GM21825 (cell line): ENCODE measurements around the gene PDGFA.

Source experiments
- ATAC-seq: cut with Tn5 transposase; IDR thresholded peaks from one replicate; pipeline ENCODE4 v1.9.1; 2021; ENCODE audit warnings: mild to moderate bottlenecking, moderate library complexity; ENCODE audit not compliant: unreplicated experiment

Gene PDGFA

GRCh38 chr7:491958-492713 is 27.5 kb downstream of the PDGFA start:
- ATAC-seq = no peak

DNA sequence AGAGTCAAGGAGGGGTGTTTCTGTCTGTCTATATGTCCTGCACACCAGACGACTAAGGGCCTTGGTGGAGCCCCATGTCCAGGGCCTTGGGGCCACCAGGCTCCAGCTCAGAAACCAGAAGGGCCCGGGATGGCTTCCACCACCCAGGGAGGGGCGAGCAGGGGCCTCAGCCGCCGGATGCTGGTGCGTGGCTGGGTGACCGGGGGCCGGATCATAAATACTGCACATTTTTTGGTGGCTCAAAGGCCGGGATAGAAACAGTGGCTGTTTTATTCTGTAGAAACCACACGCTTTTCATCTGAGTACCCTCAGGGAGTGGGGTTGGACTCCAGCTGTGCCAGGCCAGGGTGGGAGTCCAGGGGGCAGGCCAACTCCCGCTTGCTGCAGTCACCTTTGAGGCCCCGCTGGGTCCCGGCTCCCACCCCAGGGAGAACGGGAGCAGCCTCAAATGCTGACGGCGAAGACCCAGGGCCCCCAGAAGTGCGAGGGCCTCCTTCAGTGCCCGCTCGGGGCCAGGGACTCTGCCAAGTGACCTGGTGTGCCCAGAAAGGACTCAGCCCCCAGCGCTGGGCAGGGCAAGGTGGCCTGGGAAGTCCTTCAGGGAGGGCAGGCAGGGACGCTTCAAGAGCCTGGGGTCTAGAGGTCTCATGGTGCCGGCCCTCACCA is 28.2 kb downstream of the PDGFA start:
- no peak for ATAC-seq

GRCh38 chr7:490461-491291 is 29.0 kb downstream of the PDGFA start:
- no peak for ATAC-seq

GRCh38 chr7:489876-490275 is 29.8 kb downstream of the PDGFA start:
- no peak for ATAC-seq

- ATAC-seq = no peak
These were observed 33.4 kb downstream of the PDGFA start for GRCh38 chr7:486216-486743.

GRCh38 chr7:485188-486081 is 34.2 kb downstream of the PDGFA start:
- ATAC-seq = no peak

DNA sequence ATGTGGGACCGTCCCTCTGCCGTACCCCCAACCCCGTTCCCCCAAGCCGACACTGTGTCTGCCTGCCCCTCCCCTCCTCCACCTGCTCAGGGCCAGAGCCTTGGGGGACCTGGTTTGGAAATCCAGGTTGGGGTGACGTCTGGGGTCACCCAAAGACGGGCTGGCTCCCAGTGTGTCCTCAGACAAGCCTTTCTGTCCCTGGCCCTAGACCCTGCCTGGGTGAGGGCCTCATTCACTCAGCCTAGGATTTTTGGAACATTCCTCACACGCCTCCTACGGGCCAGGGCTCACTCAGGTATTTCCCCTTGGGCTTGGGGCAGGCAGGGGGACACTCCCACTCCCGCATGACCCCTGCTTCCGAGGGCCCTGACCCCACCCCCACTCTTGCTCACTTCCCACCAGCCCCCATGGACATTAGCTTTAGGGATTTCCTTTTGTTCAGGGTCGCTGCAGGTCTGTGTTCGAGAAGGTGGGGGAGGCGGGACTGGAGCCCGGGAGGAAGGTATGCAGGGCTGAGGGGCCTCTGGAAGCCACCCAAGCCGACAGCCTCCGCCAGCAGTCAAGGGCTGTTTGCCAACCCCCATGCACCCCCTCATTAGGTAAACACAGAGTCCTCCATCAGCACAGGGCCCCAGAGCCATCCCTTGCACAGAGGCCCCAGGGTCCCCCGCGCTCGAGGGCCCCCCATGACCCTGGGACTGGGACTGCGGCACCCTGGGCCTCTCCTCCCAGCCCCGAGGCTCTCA is 35.1 kb downstream of the PDGFA start:
- no peak for ATAC-seq

GRCh38 chr7:483656-484355 is 35.8 kb downstream of the PDGFA start:
- ATAC-seq = no peak

- no peak for ATAC-seq
These were observed 37.0 kb downstream of the PDGFA start for GRCh38 chr7:482521-483083.

- ATAC-seq = no peak
These were observed 38.3 kb downstream of the PDGFA start for GRCh38 chr7:481219-481930.

DNA sequence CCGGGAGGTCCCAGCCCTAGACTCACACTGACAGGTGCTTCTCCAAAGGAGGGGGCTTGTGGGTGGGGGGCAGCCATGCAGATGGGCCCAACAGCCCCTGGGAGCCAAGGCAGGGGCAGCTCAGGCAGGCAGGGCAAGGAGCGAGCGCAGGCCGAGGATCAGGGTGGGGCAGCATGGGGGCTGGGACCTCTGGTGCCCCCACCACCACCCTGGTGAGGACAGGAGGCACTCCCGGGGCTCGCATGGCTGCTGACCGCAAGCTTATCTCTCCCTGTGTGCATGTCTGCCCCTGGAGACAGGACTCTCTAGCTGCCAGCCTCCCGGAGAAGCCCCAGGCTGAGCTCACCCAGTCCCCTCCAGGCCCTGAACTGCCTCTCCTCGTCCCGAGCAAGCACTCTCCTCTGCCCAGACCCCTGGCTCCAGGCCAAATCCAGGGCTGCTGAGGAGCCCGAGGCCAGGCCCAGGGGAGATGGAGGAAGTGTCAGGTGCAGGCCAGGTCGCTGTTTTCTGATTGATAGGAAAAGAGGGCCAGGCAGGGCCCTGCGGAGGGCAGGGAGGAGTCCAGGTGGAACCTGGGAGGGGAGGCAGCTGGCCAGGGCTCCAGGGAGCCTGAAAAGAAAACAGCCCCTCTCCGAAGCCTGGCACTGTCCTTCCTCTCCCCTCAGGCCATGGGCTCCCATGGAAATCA is 39.0 kb downstream of the PDGFA start:
- no peak for ATAC-seq

DNA sequence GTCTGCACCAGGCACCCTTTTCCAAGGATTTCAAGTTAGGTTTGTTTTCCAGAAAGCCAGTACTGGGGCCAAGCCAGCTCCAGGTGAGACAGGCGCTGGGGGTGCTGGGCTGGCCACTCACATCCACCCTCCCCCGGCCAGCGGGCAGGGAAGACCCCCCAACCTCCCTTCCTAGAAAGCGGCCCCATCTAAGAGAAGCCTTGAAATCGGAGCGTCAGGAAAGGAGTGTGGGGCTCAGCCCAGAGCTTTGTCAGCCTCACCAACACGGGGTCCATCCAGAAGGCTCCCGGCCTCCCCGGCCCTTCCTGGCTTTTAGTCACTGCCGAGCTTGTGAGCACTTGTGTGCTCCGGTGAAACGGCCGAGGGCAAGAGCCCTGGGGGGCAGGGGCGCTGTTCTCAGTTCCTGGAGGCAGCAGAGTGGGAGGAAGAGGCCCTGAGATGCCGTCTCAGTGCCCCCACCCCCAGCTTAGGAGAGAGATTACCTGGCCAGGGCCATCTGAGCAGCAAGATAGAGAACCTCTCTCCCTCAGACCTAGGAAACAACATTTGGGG is 39.6 kb downstream of the PDGFA start:
- ATAC-seq = no peak

DNA sequence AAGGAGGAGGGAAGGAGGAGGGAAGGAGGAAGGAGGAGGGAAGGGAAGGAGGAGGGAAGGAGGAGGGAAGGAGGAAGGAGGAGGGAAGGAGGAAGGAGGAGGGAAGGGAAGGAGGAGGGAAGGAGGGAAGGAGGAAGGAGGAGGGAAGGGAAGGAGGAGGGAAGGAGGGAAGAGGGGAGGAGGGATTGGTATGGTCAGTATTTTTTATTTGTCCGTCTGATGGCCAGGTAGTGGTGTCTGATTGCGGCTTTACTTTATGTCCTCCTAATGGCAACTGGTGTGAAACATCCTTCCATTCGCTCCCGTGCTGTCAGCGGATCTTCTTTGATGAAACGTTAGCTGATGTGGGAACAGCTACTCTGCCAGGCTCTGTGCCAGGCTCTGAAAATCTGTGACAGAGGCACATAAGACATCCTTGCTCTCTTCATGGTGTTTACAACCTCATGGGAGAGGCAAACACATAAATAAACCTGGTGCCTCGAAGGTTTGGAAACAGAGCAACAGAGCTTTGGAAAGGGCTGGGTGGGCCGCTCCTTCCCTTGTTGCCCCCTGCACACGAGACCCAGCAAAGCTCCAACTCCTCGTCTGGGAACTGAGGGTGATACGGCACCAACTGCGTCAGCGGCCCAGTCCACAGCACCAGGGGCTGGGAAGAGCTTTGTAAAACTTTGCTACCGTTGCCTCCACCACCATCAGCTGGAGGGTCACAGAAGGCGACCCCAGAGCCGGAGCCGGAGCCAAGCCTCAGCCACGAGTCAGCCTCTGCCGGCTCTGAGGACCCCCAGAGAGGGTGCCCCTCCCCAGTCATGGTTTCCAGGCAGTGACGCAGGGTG is 40.3 kb downstream of the PDGFA start:
- no peak for ATAC-seq

- no peak for ATAC-seq
These were observed 41.9 kb downstream of the PDGFA start for GRCh38 chr7:477626-478220.

- no peak for ATAC-seq
These were observed 42.8 kb downstream of the PDGFA start for GRCh38 chr7:476736-477360.
